ENCODE measurements around the gene KCNK5. TPM values are rescaled to one million over a fixed set of nuclear protein-coding genes. Genes with fewer than 3 reads are reported as not detected.

KCNK5 gene
- polyA plus RNA-seq, 3 donors = 0.09 TPM; not detected in 2

DNA sequence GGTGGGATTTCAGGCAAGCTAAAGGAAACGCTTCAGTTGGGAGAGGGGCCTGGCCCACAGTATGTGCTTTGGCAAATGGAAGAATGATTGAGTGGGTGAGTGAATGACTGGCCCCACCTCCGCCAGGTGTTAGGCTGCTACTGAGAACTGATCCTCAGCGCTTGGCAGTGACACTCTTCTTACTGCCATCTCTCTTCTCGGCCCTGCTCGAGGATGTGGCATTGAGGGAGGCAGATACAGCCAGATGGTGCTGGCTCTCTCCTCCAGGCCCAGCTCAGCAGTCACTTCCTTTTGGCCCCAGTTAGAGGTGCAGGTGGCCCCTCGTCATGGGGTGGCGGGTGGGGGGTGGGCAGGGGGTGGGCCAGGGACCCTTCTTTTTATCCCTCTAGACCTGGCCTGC lies 38.9 kb upstream of the KCNK5 start:
- H3K36me3 ChIP-seq (replicated peaks in 1 of 2; ENCODE audit: control insufficient read depth in 1 of 2, insufficient read depth in 2 of 2, low read length in 2 of 2) = no peaks in the 10 kb centered on the region
- H3K27me3 ChIP-seq (ENCODE audit: control insufficient read depth in 2 of 2, insufficient read depth in 2 of 2, low read length in 2 of 2) = no peaks in the 10 kb centered on the region
- H4K20me1 ChIP-seq (ENCODE audit: insufficient read depth, low read length) = no peaks in the 10 kb centered on the region
- no peak overlapping the region for H3K4me3 Mint-ChIP-seq
- H3K9me3 ChIP-seq (replicated peaks in 1 of 2; ENCODE audit: control insufficient read depth in 1 of 2, insufficient read depth in 1 of 2, low read length in 2 of 2) = no peaks in the 10 kb centered on the region
- peaks cover 0 to 3% (median 1%) of the 10 kb centered on the region in 3 donors for H3K27me3 Mint-ChIP-seq (ENCODE audit: low read depth in 3 of 3)
- H2AFZ ChIP-seq (ENCODE audit: insufficient read depth, low read depth, low read length, poor library complexity, severe bottlenecking) = no peak overlapping the region
- H3K9me3 Mint-ChIP-seq = peaks cover 0 to 3% (median 0%) of the 10 kb centered on the region in 7 donors
- H3K27ac ChIP-seq (ENCODE audit: low read depth in 1 of 2, low read length in 2 of 2) = no peak overlapping the region
- no peaks in the 10 kb centered on the region for H3K79me2 ChIP-seq (ENCODE audit: insufficient read depth, low read length)
- TF ChIP-seq CTCF (IDR thresholded peaks at IDR 0.05) = no peak
- H3K4me3 ChIP-seq (replicated peaks in 1 of 3; ENCODE audit: low read depth in 2 of 3, low read length in 3 of 3) = no peak overlapping the region
- H3K4me2 ChIP-seq (replicated peaks; ENCODE audit: extremely low read depth, low read length, poor library complexity, severe bottlenecking) = no peak overlapping the region
- intact Hi-C loops (cut with micrococcal nuclease) = no loop called here
- peaks cover 7 to 10% of the 10 kb centered on the region in 2 donors for H3K4me1 ChIP-seq (ENCODE audit: control insufficient read depth in 1 of 2, insufficient read depth in 2 of 2, low read length in 2 of 2)
- no peak overlapping the region for H3K9ac ChIP-seq (ENCODE audit: insufficient read depth, low read length, poor library complexity, severe bottlenecking)
- DNase-seq = no peak
- H3K4me1 Mint-ChIP-seq = peaks cover 15% of the 10 kb centered on the region
- H3K27ac Mint-ChIP-seq = no peak overlapping the region
- WGBS (ENCODE audit: insufficient coverage) = no CpG with 5 or more reads among the region's 7 CpGs
- no peaks in the 10 kb centered on the region for H3K36me3 Mint-ChIP-seq

- no peak for TF ChIP-seq CTCF (IDR thresholded peaks at IDR 0.05)
- H4K20me1 ChIP-seq (ENCODE audit: insufficient read depth, low read length) = no peaks in the 10 kb centered on the region
- Mint-ChIP-seq H3K27me3 (ENCODE audit: low read depth in 3 of 3) (no peaks in the 10 kb centered on the region), H3K4me3 (no peak overlapping the region), H3K36me3 (no peaks in the 10 kb centered on the region), H3K4me1 (peaks cover 15% of the 10 kb centered on the region), H3K9me3 (no peaks in the 10 kb centered on the region), H3K27ac (no peak overlapping the region)
- WGBS (ENCODE audit: insufficient coverage) = 100% methylated on average over 1 of the region's 5 CpGs
- no peaks in the 10 kb centered on the region for H3K36me3 ChIP-seq (replicated peaks in 1 of 2; ENCODE audit: control insufficient read depth in 1 of 2, insufficient read depth in 2 of 2, low read length in 2 of 2)
- H3K27ac ChIP-seq (ENCODE audit: low read depth in 1 of 2, low read length in 2 of 2) = no peak overlapping the region
- peaks cover 7 to 12% of the 10 kb centered on the region in 2 donors for H3K4me1 ChIP-seq (ENCODE audit: control insufficient read depth in 1 of 2, insufficient read depth in 2 of 2, low read length in 2 of 2)
- H2AFZ ChIP-seq (ENCODE audit: insufficient read depth, low read depth, low read length, poor library complexity, severe bottlenecking) = no peak overlapping the region
- no peak overlapping the region for H3K4me3 ChIP-seq (replicated peaks in 1 of 3; ENCODE audit: low read depth in 2 of 3, low read length in 3 of 3)
- no peak for DNase-seq
- H3K9me3 ChIP-seq (replicated peaks in 1 of 2; ENCODE audit: control insufficient read depth in 1 of 2, insufficient read depth in 1 of 2, low read length in 2 of 2) = no peaks in the 10 kb centered on the region
- no peak overlapping the region for H3K4me2 ChIP-seq (replicated peaks; ENCODE audit: extremely low read depth, low read length, poor library complexity, severe bottlenecking)
- no peaks in the 10 kb centered on the region for H3K27me3 ChIP-seq (ENCODE audit: control insufficient read depth in 2 of 2, insufficient read depth in 2 of 2, low read length in 2 of 2)
- no peak overlapping the region for H3K9ac ChIP-seq (ENCODE audit: insufficient read depth, low read length, poor library complexity, severe bottlenecking)
- no peaks in the 10 kb centered on the region for H3K79me2 ChIP-seq (ENCODE audit: insufficient read depth, low read length)
- intact Hi-C loops (cut with micrococcal nuclease) = no loop called here
Observed at GRCh38 chr6:39266782-39267355, 37.6 kb upstream of the KCNK5 start.
